ENCODE data around the gene BTD.
A peak's percentile ranks its signal among the peaks of the same experiment; 100 is the strongest.

The BTD gene

DNA sequence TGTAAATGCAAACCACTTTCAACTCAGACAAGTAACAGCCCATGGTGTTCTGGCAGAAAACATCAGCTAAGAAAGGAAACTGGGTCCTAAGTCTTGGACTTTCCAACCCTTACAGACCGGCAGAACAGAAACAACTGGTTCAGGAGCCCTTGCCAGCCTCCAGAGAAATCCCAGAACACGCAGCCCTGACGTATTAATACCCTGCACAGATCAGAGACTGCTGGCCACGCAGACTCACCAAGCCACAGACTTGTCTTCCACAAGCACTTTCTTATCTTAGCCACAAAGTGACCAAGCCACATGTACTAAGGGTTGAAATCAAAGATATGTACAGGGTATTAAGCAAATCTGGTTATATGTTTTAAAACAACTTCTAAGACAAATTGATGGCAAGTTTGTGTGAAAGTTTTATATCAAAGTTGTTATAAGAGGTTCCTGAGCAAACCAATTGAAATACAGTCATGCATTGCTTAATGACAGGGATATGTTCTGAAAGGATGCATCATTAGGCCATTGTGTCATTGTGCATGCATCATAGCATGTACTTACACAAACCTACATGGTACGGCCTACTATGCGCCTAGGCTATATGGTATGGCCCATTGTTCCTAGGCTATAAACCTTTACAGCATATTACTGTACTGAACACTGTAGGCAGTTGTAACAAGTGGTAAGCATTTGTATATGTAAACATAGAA, 36.8 kb downstream of the BTD start:
- TF ChIP-seq POLR2AphosphoS5 (IDR thresholded peaks at IDR 0.05; ENCODE audit: low read depth, low read length) (no peak), POLR2A (IDR thresholded peaks at IDR 0.05; ENCODE audit: low read depth, low read length) (no peak), TAF1 (IDR thresholded peaks at IDR 0.05; ENCODE audit: borderline replicate concordance, low read depth, low read length) (no peak)
- DNase-seq (ENCODE audit: insufficient read length) (no peak), FAIRE-seq (peak; percentile 17)

DNA sequence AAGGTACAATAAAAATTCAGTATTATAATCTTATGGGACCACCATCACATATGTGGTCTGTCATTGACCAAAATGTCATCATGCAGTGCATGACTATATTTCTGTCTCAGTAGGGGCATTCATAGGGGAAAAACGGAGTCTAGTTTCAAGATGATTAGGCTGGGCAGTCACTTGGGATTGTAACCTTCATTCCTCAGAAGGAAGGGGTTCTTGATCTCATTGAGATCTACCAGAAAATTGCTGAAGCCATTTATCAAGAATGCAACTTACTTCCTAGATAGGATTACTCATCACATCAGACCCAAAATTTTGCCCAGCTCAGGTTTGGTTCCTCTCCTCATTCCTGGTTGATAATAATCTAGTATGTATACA, 37.3 kb downstream of the BTD start:
- peak; percentile 78 for FAIRE-seq
- no peak for DNase-seq (ENCODE audit: insufficient read length)
- TF ChIP-seq POLR2A (IDR thresholded peaks at IDR 0.05; ENCODE audit: low read depth, low read length) = no peak
- TF ChIP-seq POLR2AphosphoS5 (IDR thresholded peaks at IDR 0.05; ENCODE audit: low read depth, low read length) = no peak
- no peak for TF ChIP-seq TAF1 (IDR thresholded peaks at IDR 0.05; ENCODE audit: borderline replicate concordance, low read depth, low read length)

GRCh38 chr3:15645246-15645645, 43.7 kb downstream of the BTD start:
- no peak for DNase-seq (ENCODE audit: insufficient read length)
- FAIRE-seq = no peak
- TF ChIP-seq POLR2A (IDR thresholded peaks at IDR 0.05; ENCODE audit: low read depth, low read length) = no peak

DNA sequence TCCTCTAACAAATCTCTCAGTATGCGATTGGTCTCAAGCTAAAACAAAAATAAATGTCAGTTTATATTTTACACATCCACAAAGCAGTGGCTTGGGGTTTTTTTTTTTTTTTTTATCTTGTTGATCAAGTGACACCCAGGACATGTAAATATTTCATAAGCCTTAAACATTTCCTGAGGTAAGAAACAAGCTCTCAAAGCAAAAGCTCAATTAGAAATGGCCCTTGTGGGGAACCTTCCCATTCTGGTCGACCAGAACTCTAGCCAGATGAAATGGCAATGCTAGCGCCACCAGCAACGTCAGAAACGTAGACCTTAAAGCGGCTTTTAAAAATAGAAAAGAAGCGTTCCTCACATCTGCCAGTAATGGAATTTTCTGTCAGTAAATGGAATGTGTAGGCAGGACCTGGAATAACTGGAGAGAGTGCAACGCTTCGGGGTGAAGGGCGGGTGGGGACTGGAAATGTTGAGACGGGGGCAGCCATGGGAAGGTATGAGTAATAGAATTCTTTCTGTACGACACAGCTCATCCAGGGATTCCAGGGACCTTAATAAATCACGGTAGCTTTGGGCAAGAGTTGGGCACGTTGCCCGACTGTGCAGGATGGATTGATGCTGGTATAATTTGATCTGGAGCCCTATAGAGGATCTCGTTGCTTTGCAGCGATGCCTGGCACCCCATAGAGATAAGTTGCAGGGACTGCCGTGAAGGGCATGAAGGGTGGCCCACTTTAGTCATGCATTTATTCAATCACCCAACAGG, 44.4 kb downstream of the BTD start:
- FAIRE-seq (no peak), DNase-seq (ENCODE audit: insufficient read length) (no peak)
- TF ChIP-seq TAF1 (IDR thresholded peaks at IDR 0.05; ENCODE audit: borderline replicate concordance, low read depth, low read length) (no peak), POLR2AphosphoS5 (IDR thresholded peaks at IDR 0.05; ENCODE audit: low read depth, low read length) (no peak), POLR2A (IDR thresholded peaks at IDR 0.05; ENCODE audit: low read depth, low read length) (no peak)

- no peak for TF ChIP-seq POLR2A (IDR thresholded peaks at IDR 0.05; ENCODE audit: low read depth, low read length)
- TF ChIP-seq TAF1 (IDR thresholded peaks at IDR 0.05; ENCODE audit: borderline replicate concordance, low read depth, low read length) = no peak
- TF ChIP-seq POLR2AphosphoS5 (IDR thresholded peaks at IDR 0.05; ENCODE audit: low read depth, low read length) = no peak
- FAIRE-seq = no peak
These were observed 45.4 kb downstream of the BTD start for GRCh38 chr3:15646851-15647511.

DNA sequence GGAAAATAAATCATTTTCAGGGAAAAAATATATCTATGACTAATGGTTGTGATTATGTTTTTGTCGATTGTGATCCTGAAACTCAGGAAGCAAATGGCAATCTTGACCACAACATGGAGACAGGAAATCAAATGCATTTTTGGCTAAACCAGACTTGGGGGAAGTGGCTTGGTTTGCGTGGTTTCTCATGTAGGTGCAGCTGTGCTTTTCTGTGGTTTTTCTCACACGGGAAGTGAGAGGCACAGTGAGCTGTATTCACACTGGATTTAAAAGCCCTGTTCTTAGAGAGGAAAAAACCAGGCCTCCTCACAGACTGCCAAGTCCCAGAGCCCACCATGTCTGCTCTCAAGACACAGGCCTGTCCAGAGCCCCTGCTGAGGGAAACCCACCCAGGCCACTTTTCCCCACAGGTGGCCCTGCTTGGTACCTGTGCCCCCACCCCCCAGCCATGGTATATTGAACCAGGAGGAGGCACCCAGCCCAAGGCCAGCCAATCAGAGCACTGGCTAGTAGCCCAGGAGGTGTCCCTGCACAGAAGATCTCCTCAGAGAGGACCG, 46.1 kb downstream of the BTD start:
- FAIRE-seq (peak; percentile 88), DNase-seq (ENCODE audit: insufficient read length) (peak; percentile 38)
- TF ChIP-seq TAF1 (IDR thresholded peaks at IDR 0.05; ENCODE audit: borderline replicate concordance, low read depth, low read length) (no peak), POLR2A (IDR thresholded peaks at IDR 0.05; ENCODE audit: low read depth, low read length) (peak; percentile 20; the same call in 1 of the 2 replicates)

More at GRCh38 chr3:15646851-15647511, 45.4 kb downstream of the BTD start:
- DNase-seq (ENCODE audit: insufficient read length) = no peak

DNA sequence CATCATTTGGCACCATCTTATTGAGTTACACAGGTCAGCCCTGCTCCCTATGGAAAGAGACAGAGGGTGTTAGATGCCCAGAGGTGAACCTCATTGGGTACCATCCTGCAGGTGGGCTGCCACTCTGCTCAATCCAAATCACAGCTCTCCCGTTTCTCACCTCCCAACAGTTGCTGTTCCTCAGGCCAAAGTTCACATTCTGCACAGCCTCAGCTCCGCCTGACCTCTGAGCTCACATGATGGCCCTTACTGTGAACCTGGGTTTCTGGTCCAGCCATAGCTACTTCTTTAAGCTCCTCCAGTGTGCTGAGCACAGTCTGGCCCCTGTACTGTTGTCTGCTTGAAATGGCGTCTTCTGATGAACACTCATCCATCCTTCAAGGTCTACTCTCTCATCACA, 47.8 kb downstream of the BTD start:
- no peak for FAIRE-seq
- no peak for DNase-seq (ENCODE audit: insufficient read length)
- TF ChIP-seq POLR2A (IDR thresholded peaks at IDR 0.05; ENCODE audit: low read depth, low read length) (no peak), TAF1 (IDR thresholded peaks at IDR 0.05; ENCODE audit: borderline replicate concordance, low read depth, low read length) (no peak), POLR2AphosphoS5 (IDR thresholded peaks at IDR 0.05; ENCODE audit: low read depth, low read length) (no peak)

DNA sequence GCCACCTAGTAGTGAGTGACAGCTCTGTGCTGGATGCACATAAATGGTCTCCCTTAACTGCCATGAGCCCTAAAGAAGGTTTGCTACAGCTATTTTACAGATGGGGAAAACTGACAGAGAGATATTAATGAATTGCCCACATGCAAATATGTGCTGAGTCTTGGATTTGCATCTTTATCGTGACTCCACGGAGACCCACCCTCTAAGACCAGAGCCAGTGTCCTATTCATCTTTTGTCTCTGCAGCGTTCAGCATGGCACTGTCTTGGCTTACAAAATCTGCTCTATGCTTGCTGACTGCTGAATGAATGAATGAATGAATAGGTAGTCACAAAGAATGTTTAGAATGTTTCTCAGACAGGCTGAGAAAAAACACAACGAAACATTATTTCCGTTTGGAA, 48.3 kb downstream of the BTD start:
- no peak for FAIRE-seq
- no peak for DNase-seq (ENCODE audit: insufficient read length)
- TF ChIP-seq POLR2AphosphoS5 (IDR thresholded peaks at IDR 0.05; ENCODE audit: low read depth, low read length) (no peak), TAF1 (IDR thresholded peaks at IDR 0.05; ENCODE audit: borderline replicate concordance, low read depth, low read length) (no peak), POLR2A (IDR thresholded peaks at IDR 0.05; ENCODE audit: low read depth, low read length) (no peak)

GRCh38 chr3:15651396-15651795, 49.9 kb downstream of the BTD start:
- no peak for DNase-seq (ENCODE audit: insufficient read length)
- TF ChIP-seq TAF1 (IDR thresholded peaks at IDR 0.05; ENCODE audit: borderline replicate concordance, low read depth, low read length) = no peak
- no peak for TF ChIP-seq POLR2A (IDR thresholded peaks at IDR 0.05; ENCODE audit: low read depth, low read length)
- TF ChIP-seq POLR2AphosphoS5 (IDR thresholded peaks at IDR 0.05; ENCODE audit: low read depth, low read length) = no peak
- no peak for FAIRE-seq

DNA sequence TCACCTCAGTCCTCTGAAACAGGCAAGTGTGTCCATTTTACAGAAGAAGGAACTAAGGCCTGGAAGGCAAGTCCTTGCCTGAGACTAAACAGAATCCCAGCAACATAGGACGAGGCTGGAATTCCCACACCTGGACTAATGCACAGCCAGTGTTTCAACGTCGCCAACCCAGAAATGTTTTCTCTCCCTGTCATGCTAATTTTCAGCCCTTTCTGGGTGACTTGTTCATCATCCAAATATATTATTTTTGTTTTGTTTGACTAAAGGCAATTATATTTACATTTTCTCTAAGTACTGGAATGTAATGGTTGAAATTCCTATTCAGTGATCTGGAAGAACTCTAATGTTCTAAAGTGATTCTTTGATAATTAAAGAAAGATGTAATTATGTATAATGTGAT, 51.8 kb downstream of the BTD start:
- FAIRE-seq (no peak), DNase-seq (ENCODE audit: insufficient read length) (no peak)
- TF ChIP-seq TAF1 (IDR thresholded peaks at IDR 0.05; ENCODE audit: borderline replicate concordance, low read depth, low read length) (no peak), POLR2AphosphoS5 (IDR thresholded peaks at IDR 0.05; ENCODE audit: low read depth, low read length) (no peak), POLR2A (IDR thresholded peaks at IDR 0.05; ENCODE audit: low read depth, low read length) (no peak)

GRCh38 chr3:15654127-15654526, 52.6 kb downstream of the BTD start:
- TF ChIP-seq TAF1 (IDR thresholded peaks at IDR 0.05; ENCODE audit: borderline replicate concordance, low read depth, low read length) = no peak
- TF ChIP-seq POLR2A (IDR thresholded peaks at IDR 0.05; ENCODE audit: low read depth, low read length) = no peak
- TF ChIP-seq POLR2AphosphoS5 (IDR thresholded peaks at IDR 0.05; ENCODE audit: low read depth, low read length) = no peak
- no peak for DNase-seq (ENCODE audit: insufficient read length)
- no peak for FAIRE-seq

Measured in GM12892 (cell line).